ENCODE measurements around the gene UBQLN3. TPM values are rescaled to one million over a fixed set of nuclear protein-coding genes. Genes with fewer than 3 reads are reported as not detected.

Gene UBQLN3
- total RNA-seq, 1 experiment from 2014 or later, result not detected

DNA sequence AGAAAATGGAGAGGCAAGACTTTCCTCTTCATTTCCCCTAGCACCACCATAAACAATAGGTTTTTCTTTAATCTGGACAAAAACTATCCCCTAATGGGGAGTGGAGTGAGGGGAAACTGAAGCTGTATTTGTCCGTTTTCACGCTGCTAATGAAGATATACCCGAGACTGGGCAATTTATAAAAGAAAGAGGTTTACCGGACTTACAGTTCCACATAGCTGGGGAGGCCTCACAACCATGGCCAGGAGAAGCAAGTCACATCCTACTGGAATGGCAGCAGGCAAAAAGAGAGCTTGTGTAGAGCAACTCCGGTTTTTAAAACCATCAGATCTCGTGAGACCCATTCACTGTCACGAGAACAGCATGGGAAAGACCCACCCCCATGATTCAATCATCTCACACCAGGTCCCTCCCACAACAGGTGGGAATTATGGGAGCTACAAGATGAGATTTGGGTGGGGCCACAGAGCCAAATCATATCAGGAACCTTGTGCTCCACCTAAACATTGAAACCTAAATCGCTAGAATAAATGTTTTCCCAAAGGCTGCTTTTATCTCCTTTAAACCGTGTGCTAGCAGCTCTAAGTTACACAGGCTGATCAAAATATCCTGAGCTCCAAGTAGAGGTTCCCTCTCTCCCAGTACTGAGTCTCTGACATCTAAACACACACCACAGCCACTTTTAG, 4.3 kb downstream of the UBQLN3 start:
- no peak for DNase-seq (ENCODE audit: low spot score)

DNA sequence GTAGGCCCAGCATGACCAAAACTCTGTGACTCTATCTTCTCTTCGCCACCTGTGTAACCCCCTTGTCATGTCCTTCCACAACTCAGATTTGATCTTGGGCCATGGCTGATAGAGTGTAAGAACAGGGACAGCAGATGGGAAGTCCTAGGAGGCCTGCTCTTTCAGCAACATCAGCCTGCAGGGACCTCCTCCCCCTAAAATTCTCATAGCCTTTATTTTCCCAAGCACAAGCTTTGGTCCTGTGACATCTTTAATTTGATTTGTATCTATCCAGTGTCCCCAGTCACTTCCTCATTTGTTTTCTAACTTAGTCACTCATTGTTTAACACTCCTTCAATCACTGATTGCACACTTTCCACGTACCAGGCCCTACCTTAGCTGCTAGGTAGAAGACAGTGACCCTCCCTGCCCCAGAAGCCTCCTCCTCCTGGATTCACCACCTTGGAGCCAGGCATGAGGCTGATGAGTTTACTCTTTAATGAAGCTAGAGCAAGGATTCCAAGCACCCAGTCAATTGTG, 5.3 kb downstream of the UBQLN3 start:
- DNase-seq (ENCODE audit: low spot score), result no peak

DNA sequence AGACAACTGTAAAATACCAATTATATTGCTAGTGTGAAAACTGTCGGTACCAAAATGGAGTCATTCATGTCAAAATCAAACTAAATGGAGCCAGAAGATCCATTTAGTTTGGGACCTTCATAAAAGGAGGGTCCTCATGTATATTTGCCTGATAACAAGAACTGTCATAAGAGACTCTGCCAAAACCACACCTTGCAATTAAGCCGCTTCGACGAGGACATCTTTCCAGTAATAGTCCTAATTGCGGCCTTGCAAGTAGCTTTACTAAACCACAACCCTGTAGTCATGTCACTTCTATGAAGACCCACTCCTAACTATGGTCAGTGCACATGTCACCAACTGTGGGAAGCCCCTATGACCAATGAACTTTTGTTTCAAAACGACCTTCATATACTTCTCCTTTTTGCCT, 9.4 kb downstream of the UBQLN3 start:
- DNase-seq (ENCODE audit: low spot score), result no peak

DNA sequence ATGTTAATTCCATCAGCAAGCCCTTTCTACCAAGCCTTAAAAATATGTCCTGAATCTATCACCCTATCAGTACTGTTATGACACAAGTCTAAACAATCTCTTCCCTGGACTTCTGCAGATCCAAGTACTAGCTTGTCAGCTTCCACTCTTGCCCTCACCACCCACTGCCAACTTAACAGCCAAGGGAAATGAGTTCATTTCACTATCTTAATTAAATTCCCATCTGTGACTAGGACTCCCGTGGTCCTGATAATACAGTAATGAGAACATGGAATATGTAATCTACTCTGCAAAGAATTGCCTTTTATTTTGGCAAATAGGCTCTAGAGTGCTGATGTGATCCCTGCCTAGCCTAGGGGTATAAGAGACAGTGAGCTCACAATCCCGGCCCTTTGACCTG, 10.1 kb downstream of the UBQLN3 start:
- DNase-seq (ENCODE audit: low spot score), result no peak

DNA sequence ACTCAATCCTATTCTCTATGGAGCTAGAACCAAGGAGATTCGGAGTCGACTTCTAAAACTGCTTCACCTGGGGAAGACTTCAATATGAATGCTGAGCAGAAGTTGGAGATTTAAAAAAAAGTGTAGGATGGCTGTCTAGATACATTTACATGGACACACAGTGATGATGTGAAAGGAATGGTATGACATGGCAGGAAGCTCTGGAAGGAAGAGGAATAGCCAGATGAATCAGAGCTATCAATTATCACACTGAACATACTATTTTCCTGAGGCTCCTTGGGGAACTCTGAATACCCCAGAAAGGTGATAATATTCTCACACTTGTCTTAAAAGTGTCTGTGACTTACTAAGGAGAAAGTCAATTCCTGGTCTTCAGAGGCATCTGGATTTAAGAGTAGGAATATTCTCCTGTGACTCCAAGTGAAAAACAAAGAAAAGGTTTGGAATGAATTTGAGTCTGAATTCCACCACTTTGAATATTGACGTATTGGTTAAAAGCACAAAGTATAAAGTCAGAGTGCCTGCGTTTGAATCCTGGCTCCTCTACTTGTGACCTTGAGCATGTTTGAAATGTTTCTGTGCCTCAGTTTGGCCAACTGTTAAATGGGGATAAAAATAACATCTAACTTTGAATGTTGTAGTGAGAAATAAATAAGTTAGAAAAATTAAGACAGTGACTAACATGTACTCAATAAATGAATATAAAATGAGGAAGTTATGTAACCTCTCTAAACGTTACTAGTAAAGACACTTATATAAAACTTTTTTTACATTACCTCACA, 20.0 kb downstream of the UBQLN3 start:
- DNase-seq (ENCODE audit: low spot score), result no peak

DNA sequence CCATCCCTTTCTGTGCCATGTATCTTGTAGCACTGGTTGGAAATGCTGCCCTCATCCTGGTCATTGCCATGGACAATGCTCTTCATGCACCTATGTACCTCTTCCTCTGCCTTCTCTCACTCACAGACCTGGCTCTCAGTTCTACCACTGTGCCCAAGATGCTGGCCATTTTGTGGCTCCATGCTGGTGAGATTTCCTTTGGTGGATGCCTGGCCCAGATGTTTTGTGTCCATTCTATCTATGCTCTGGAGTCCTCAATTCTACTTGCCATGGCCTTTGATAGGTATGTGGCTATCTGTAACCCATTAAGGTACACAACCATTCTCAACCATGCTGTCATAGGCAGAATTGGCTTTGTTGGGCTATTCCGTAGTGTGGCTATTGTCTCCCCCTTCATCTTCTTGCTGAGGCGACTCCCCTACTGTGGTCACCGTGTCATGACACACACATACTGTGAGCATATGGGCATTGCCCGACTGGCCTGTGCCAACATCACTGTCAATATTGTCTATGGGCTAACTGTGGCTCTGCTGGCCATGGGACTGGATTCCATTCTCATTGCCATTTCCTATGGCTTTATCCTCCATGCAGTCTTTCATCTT, 20.9 kb downstream of the UBQLN3 start:
- no peak for DNase-seq (ENCODE audit: low spot score)

DNA sequence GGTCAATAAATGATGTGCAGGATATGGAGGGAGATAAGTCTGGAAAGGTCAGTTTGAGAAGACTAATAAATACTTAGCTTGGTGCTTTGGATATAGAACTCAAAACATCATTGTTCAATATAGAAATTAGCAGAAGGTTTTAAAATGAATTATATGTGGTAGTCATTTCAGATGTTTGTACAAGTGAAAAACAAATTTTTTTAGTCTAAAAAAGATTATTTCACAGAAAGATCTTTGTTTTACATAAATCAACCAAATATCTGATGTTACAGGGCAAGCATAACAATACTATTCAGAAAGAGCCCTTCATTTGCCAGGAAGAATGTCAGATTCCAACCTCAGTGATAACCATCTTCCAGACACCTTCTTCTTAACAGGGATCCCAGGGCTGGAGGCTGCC, 21.4 kb downstream of the UBQLN3 start, which contains the start of gene OR52D1:
Gene OR52D1 (plus strand): TSS at position 301 of the 400 bp plus-strand sequence. CDS start 22 bp downstream, at position 323.
- no peak for DNase-seq (ENCODE audit: low spot score)

DNA sequence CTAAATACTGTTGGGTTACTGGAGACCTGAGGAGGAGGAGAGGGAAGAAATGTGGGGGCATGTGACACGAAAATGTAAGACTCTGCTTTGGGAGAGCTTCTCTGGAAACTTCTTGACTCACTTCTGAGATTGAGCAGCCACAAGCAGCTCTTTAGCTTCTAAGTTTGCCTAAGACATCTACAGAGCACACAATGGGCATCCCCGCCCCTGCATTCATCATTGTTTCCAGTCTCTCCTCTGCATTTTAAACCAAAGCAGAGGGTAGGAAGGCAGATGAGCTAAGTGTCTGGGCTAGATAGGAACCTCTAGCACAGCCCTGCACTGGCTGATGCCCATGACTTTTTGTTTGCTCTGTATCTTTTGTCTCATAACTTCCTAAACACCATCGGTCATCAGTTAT, 23.3 kb downstream of the UBQLN3 start:
- DNase-seq (ENCODE audit: low spot score), result no peak

DNA sequence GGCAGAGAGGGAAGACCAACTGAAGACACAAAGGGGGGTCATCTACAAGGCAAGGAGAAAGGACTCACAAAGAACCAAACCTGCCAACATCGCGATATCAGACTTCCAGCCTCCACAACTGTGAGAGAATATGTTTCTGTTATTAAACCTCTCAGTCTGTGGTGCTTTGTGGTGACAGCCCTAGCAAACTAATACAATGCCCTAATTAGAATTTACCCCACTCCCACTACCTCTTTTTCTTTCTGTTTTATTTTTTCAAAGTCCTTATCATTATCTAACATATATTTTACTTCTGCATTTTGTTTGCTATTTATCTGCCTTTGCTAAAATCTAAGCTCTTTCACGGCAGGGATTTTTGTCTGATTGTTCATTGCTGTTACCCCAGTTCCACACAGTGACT, 23.8 kb downstream of the UBQLN3 start:
- DNase-seq (ENCODE audit: low spot score), result no peak

DNA sequence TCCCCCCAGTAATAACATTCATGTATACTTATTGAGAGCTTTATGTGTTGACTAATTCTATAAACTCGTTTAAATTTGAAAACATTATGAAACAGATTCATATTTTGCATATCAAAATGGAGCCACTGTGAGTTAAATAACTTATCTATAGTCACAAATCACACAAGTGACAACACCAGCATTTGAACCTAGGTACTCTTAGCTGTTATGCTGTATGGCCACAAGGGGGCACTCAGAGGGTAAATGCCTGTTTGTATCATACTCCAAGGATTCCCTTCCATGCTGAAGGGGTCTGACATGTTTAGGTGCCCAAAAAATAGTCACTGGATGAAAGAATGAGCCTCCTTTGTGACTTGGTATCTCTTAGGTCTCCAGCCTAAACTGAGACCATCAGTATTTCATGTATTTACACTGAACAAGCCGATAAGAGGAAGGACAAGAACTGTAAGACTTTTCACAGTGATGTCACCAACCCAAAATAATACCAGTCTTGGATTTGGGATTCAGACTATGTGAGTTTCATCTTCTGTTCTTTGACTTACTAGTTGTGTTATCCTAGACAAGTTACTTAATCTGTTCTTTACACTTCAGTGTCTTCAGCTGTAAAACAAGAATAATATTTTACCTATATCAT, 33.5 kb downstream of the UBQLN3 start:
- peak; percentile 71 for DNase-seq (ENCODE audit: low spot score)

DNA sequence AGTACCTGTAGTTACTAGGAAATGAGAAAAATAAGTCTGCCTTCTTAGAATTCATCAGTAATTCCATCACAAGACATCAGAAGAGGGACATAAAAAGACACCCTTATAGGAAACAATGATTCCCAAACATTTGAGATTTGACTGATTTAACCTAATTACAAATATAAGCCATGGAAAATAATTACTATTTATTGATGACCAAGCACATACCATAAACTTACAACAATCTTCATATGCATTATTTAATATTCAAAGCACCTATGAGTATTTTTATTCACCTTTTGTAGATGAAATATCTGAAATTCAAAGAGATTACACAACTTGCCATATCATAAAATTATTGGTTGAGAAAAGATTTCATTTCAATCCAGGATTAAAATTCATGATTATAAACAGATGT, 35.8 kb downstream of the UBQLN3 start:
- DNase-seq (ENCODE audit: low spot score), result no peak

DNA sequence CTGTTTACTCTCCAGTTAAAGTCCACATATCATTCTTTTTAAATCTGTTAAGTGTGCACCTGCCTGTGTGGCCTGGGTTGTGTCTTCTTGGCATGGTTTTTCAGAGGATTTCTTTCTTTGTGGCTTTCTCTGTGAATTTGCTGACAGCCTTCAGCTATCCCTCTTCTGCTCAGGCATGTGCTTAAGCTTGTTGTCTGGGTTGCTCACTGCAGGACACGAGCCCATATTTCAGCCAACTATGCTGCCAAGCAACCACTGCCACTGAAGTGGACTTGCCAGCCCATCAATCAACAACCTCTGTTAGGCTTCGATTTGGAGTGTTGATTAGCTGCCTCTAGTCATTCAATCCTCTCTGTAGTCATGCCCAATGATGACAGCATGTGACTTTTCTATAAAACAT, 42.2 kb downstream of the UBQLN3 start:
- no peak for DNase-seq (ENCODE audit: low spot score)

DNA sequence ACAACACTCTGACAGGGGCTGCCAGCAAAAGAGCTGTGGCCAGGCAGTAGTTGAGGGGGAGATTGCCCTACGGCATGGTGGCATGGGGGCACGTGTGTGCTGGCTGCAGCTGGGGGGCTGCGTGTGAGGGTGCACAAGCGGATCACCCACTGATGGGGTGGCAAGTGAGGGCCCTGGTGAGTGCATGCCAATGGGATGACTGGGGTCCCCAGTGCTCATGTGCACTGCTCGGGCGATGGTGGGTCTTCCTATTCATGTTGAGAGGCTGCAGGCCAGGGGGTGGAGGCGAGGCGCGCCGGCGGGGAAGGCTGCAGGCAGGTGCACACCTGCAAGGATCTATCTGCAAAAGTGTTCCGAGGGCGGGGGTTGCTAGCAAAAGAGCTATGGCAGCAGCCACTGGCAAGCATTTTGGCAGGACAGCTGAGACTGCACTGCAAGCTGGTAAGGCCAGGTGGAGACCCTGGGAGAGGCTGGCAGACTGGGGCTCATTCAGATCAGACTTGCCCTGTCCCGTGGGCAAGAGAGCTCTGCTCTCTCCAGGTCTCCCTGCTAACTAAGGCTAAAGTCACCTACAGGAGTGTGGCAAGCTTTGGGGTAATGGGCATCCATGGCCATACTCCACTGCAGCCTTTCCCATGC, 48.7 kb downstream of the UBQLN3 start:
- no peak for DNase-seq (ENCODE audit: low spot score)

Other genes with a start within 250 kb of the UBQLN3 start
- gene HBE1, start 240.0 kb downstream of the UBQLN3 start, total RNA-seq (2014; rRNA removed; shearing (Covaris generic)), result not detected in 2 replicates
- not detected in 2 replicates for gene OR51B4, start 208.0 kb downstream of the UBQLN3 start, total RNA-seq (2014; rRNA removed; shearing (Covaris generic))
- not detected in 2 replicates for gene OR51B2, start 185.7 kb downstream of the UBQLN3 start, total RNA-seq (2014; rRNA removed; shearing (Covaris generic))
- not detected in 2 replicates for gene OR51B5, start 166.4 kb downstream of the UBQLN3 start, total RNA-seq (2014; rRNA removed; shearing (Covaris generic))
- not detected in 2 replicates for gene OR51B6, start 158.4 kb downstream of the UBQLN3 start, total RNA-seq (2014; rRNA removed; shearing (Covaris generic))
- gene OR51M1, start 126.1 kb downstream of the UBQLN3 start, total RNA-seq (2014; rRNA removed; shearing (Covaris generic)), result not detected in 2 replicates
- gene OR51Q1, start 87.8 kb downstream of the UBQLN3 start, total RNA-seq (2014; rRNA removed; shearing (Covaris generic)), result not detected in 2 replicates
- gene OR51I1, start 68.4 kb downstream of the UBQLN3 start, total RNA-seq (2014; rRNA removed; shearing (Covaris generic)), result not detected in 2 replicates
- gene OR51I2, start 60.6 kb downstream of the UBQLN3 start, total RNA-seq (2014; rRNA removed; shearing (Covaris generic)), result not detected in 2 replicates
- gene OR52D1, start 21.3 kb downstream of the UBQLN3 start, total RNA-seq (2014; rRNA removed; shearing (Covaris generic)), result not detected in 2 replicates
- not detected in 2 replicates for gene UBQLNL, start 6.7 kb upstream of the UBQLN3 start, total RNA-seq (2014; rRNA removed; shearing (Covaris generic))
- not detected in 2 replicates for gene OR52H1, start 38.6 kb upstream of the UBQLN3 start, total RNA-seq (2014; rRNA removed; shearing (Covaris generic))
- gene OR52B6, start 70.9 kb upstream of the UBQLN3 start, total RNA-seq (2014; rRNA removed; shearing (Covaris generic)), result not detected in 2 replicates
- 0.47 and 2.7 TPM in 2 replicates for gene TRIM6, start 86.7 kb upstream of the UBQLN3 start, total RNA-seq (2014; rRNA removed; shearing (Covaris generic))
- 2.8 and 4.7 TPM in 2 replicates for gene TRIM34, start 115.0 kb upstream of the UBQLN3 start, total RNA-seq (2014; rRNA removed; shearing (Covaris generic))
- gene TRIM5, start 175.1 kb upstream of the UBQLN3 start, total RNA-seq (2014; rRNA removed; shearing (Covaris generic)), result 11.0 and 16.6 TPM in 2 replicates
- 0.33 TPM in 1 of 2 replicates, not detected in the other for gene TRIM22, start 179.8 kb upstream of the UBQLN3 start, total RNA-seq (2014; rRNA removed; shearing (Covaris generic))
- not detected in 2 replicates for gene OR56B1, start 226.5 kb upstream of the UBQLN3 start, total RNA-seq (2014; rRNA removed; shearing (Covaris generic))
- gene OR52N4, start 244.3 kb upstream of the UBQLN3 start, total RNA-seq (2014; rRNA removed; shearing (Covaris generic)), result not detected in 2 replicates